Measurements from ENCODE around the gene DYNLT1.
"Not testable (repeated sequence)": the region's sequence is repeated elsewhere in the genome, so short reads cannot be mapped to it uniquely, and the experiment has no call there.

Gene DYNLT1

GRCh38 chr6:158614606-158615005 lies 29.9 kb downstream of the DYNLT1 start:
- peaks cover 37% of the 10 kb centered on the region for H3K36me3 ChIP-seq (ENCODE audit: control insufficient read depth, insufficient read depth, low read length)

GRCh38 chr6:158611541-158612370 lies 32.8 kb downstream of the DYNLT1 start:
- Histone ChIP-seq H3K27me3 (ENCODE audit: control insufficient read depth, insufficient read depth, low read length) (no peaks in the 10 kb centered on the region), H3K36me3 (ENCODE audit: control insufficient read depth, insufficient read depth, low read length) (peaks cover 61% of the 10 kb centered on the region)

More at GRCh38 chr6:158614606-158615005, 29.9 kb downstream of the DYNLT1 start:
- not testable (repeated sequence) for H3K4me3 ChIP-seq (ENCODE audit: low read depth, low read length); H3K27ac ChIP-seq (ENCODE audit: low read depth, low read length); H3K9ac ChIP-seq (ENCODE audit: low read length); H3K27me3 ChIP-seq (ENCODE audit: control insufficient read depth, insufficient read depth, low read length); H3K9me3 ChIP-seq (ENCODE audit: control insufficient read depth, insufficient read depth, low read depth, low read length)
- peaks cover 25% of the 10 kb centered on the region for H3K4me1 ChIP-seq (ENCODE audit: control insufficient read depth, insufficient read depth, low read length)

GRCh38 chr6:158611039-158611438 lies 33.5 kb downstream of the DYNLT1 start:
- H3K27me3 ChIP-seq (ENCODE audit: control insufficient read depth, insufficient read depth, low read length): no peaks in the 10 kb centered on the region
- peaks cover 68% of the 10 kb centered on the region for H3K36me3 ChIP-seq (ENCODE audit: control insufficient read depth, insufficient read depth, low read length)
- no peaks in the 10 kb centered on the region for H3K9me3 ChIP-seq (ENCODE audit: control insufficient read depth, insufficient read depth, low read depth, low read length)
- H3K4me1 ChIP-seq (ENCODE audit: control insufficient read depth, insufficient read depth, low read length): peaks cover 25% of the 10 kb centered on the region
- H3K27ac ChIP-seq (ENCODE audit: low read depth, low read length): peak overlapping the region; percentile 81; the same call in 1 of the 2 replicates
- H3K9ac ChIP-seq (ENCODE audit: low read length): peak overlapping the region; percentile 26
- no peak overlapping the region for H3K4me3 ChIP-seq (ENCODE audit: low read depth, low read length)

More at GRCh38 chr6:158611541-158612370, 32.8 kb downstream of the DYNLT1 start:
- peak overlapping the region; percentile 41 for H3K9ac ChIP-seq (ENCODE audit: low read length)
- H3K9me3 ChIP-seq (ENCODE audit: control insufficient read depth, insufficient read depth, low read depth, low read length): no peaks in the 10 kb centered on the region
- H3K4me3 ChIP-seq (ENCODE audit: low read depth, low read length): peak overlapping the region; percentile 27
- H3K27ac ChIP-seq (ENCODE audit: low read depth, low read length): peak overlapping the region; percentile 81
- peaks cover 25% of the 10 kb centered on the region for H3K4me1 ChIP-seq (ENCODE audit: control insufficient read depth, insufficient read depth, low read length)

GRCh38 chr6:158610319-158610968 lies 34.1 kb downstream of the DYNLT1 start:
- Histone ChIP-seq H3K9me3 (ENCODE audit: control insufficient read depth, insufficient read depth, low read depth, low read length) (no peaks in the 10 kb centered on the region), H3K4me3 (ENCODE audit: low read depth, low read length) (no peak overlapping the region), H3K27me3 (ENCODE audit: control insufficient read depth, insufficient read depth, low read length) (no peaks in the 10 kb centered on the region), H3K27ac (ENCODE audit: low read depth, low read length) (no peak overlapping the region), H3K36me3 (ENCODE audit: control insufficient read depth, insufficient read depth, low read length) (peaks cover 74% of the 10 kb centered on the region), H3K4me1 (ENCODE audit: control insufficient read depth, insufficient read depth, low read length) (peaks cover 25% of the 10 kb centered on the region), H3K9ac (ENCODE audit: low read length) (no peak overlapping the region)

- Histone ChIP-seq H3K27ac (ENCODE audit: low read depth, low read length) (no peak overlapping the region), H3K36me3 (ENCODE audit: control insufficient read depth, insufficient read depth, low read length) (peaks cover 75% of the 10 kb centered on the region), H3K9ac (ENCODE audit: low read length) (no peak overlapping the region), H3K4me3 (ENCODE audit: low read depth, low read length) (no peak overlapping the region), H3K4me1 (ENCODE audit: control insufficient read depth, insufficient read depth, low read length) (peaks cover 25% of the 10 kb centered on the region), H3K9me3 (ENCODE audit: control insufficient read depth, insufficient read depth, low read depth, low read length) (no peaks in the 10 kb centered on the region), H3K27me3 (ENCODE audit: control insufficient read depth, insufficient read depth, low read length) (no peaks in the 10 kb centered on the region)
These were observed 34.9 kb downstream of the DYNLT1 start for GRCh38 chr6:158609455-158610155.

- Histone ChIP-seq H3K4me3 (ENCODE audit: low read depth, low read length) (no peak overlapping the region), H3K27ac (ENCODE audit: low read depth, low read length) (no peak overlapping the region), H3K27me3 (ENCODE audit: control insufficient read depth, insufficient read depth, low read length) (no peaks in the 10 kb centered on the region), H3K9me3 (ENCODE audit: control insufficient read depth, insufficient read depth, low read depth, low read length) (no peaks in the 10 kb centered on the region), H3K4me1 (ENCODE audit: control insufficient read depth, insufficient read depth, low read length) (peaks cover 25% of the 10 kb centered on the region), H3K9ac (ENCODE audit: low read length) (no peak overlapping the region), H3K36me3 (ENCODE audit: control insufficient read depth, insufficient read depth, low read length) (peaks cover 73% of the 10 kb centered on the region)
These were observed 36.3 kb downstream of the DYNLT1 start for GRCh38 chr6:158608221-158608620.

GRCh38 chr6:158607411-158608170 lies 37.0 kb downstream of the DYNLT1 start:
- Histone ChIP-seq H3K27ac (ENCODE audit: low read depth, low read length) (no peak overlapping the region), H3K9me3 (ENCODE audit: control insufficient read depth, insufficient read depth, low read depth, low read length) (no peaks in the 10 kb centered on the region), H3K4me3 (ENCODE audit: low read depth, low read length) (no peak overlapping the region), H3K36me3 (ENCODE audit: control insufficient read depth, insufficient read depth, low read length) (peaks cover 72% of the 10 kb centered on the region), H3K27me3 (ENCODE audit: control insufficient read depth, insufficient read depth, low read length) (no peaks in the 10 kb centered on the region), H3K9ac (ENCODE audit: low read length) (no peak overlapping the region), H3K4me1 (ENCODE audit: control insufficient read depth, insufficient read depth, low read length) (peaks cover 24% of the 10 kb centered on the region)

- Histone ChIP-seq H3K4me1 (ENCODE audit: control insufficient read depth, insufficient read depth, low read length) (peaks cover 17% of the 10 kb centered on the region), H3K36me3 (ENCODE audit: control insufficient read depth, insufficient read depth, low read length) (peaks cover 73% of the 10 kb centered on the region), H3K27ac (ENCODE audit: low read depth, low read length) (no peak overlapping the region), H3K27me3 (ENCODE audit: control insufficient read depth, insufficient read depth, low read length) (no peaks in the 10 kb centered on the region), H3K9me3 (ENCODE audit: control insufficient read depth, insufficient read depth, low read depth, low read length) (no peaks in the 10 kb centered on the region), H3K9ac (ENCODE audit: low read length) (no peak overlapping the region), H3K4me3 (ENCODE audit: low read depth, low read length) (no peak overlapping the region)
These were observed 37.6 kb downstream of the DYNLT1 start for GRCh38 chr6:158606935-158607334.

- H3K27ac ChIP-seq (ENCODE audit: low read depth, low read length); H3K9ac ChIP-seq (ENCODE audit: low read length): not testable (repeated sequence)
These were observed 38.5 kb downstream of the DYNLT1 start for GRCh38 chr6:158606011-158606410.

GRCh38 chr6:158605266-158605878 lies 39.2 kb downstream of the DYNLT1 start:
- Histone ChIP-seq H3K36me3 (ENCODE audit: control insufficient read depth, insufficient read depth, low read length) (peaks cover 69% of the 10 kb centered on the region), H3K9me3 (ENCODE audit: control insufficient read depth, insufficient read depth, low read depth, low read length) (no peaks in the 10 kb centered on the region), H3K9ac (ENCODE audit: low read length) (no peak overlapping the region), H3K27ac (ENCODE audit: low read depth, low read length) (no peak overlapping the region), H3K4me3 (ENCODE audit: low read depth, low read length) (no peak overlapping the region), H3K27me3 (ENCODE audit: control insufficient read depth, insufficient read depth, low read length) (no peaks in the 10 kb centered on the region), H3K4me1 (ENCODE audit: control insufficient read depth, insufficient read depth, low read length) (peaks cover 2% of the 10 kb centered on the region; the same call in 1 of the 2 replicates)

More at GRCh38 chr6:158606011-158606410, 38.5 kb downstream of the DYNLT1 start:
- H3K27me3 ChIP-seq (ENCODE audit: control insufficient read depth, insufficient read depth, low read length); H3K4me3 ChIP-seq (ENCODE audit: low read depth, low read length); H3K4me1 ChIP-seq (ENCODE audit: control insufficient read depth, insufficient read depth, low read length); H3K9me3 ChIP-seq (ENCODE audit: control insufficient read depth, insufficient read depth, low read depth, low read length): not testable (repeated sequence)
- peaks cover 75% of the 10 kb centered on the region for H3K36me3 ChIP-seq (ENCODE audit: control insufficient read depth, insufficient read depth, low read length)

All from HUES6 (cell line).